GM19043 (cell line): ENCODE results near the gene SLFNL1.

ENCODE experiments used
- ATAC-seq: cut with Tn5 transposase; IDR thresholded peaks from one replicate; pipeline ENCODE4 v1.9.1; 2021; ENCODE audit warnings: low read depth; ENCODE audit not compliant: unreplicated experiment

The SLFNL1 gene

DNA sequence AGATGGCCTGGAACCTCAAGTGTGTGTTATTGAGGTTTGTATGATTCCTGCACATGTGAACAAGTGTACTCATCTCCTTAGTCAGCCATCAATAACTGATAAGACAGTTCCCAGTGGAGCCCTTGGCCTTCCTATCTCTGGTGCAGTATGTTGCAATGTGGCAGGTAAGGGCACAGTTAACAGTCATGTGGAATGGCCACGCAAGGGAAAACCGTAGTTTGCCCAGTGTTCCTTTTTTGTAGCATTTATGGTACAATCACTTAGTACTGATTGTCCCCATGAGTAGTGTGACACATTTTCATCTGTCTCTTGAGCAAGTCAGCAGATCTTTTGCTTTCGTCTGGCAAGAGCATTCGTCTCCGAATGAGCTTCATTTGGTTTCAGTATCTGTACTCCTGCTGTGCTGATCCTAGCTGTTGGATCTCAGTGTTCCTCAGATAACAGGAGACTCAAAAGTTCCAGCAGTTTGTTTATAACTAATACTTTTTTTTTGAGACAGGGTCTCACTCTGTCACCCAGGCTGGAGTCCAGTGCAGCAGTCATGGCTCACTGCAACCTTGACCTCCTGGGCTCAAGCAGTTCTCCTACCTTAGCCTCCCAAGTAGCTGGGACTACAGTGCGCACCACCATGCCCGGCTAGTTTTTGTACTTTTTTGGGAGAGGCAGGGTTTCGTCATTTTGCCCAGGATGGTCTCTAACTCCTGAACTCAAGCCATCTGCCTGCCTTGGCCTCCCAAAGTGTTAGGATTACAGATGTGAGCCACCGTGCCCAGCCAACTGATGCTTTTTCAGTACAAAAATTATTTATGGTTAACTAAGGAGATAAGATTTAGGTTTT, 33.9 kb downstream of the SLFNL1 start:
- ATAC-seq = no peak

- ATAC-seq = no peak
Measured at GRCh38 chr1:40986956-40987355, 34.6 kb downstream of the SLFNL1 start.

DNA sequence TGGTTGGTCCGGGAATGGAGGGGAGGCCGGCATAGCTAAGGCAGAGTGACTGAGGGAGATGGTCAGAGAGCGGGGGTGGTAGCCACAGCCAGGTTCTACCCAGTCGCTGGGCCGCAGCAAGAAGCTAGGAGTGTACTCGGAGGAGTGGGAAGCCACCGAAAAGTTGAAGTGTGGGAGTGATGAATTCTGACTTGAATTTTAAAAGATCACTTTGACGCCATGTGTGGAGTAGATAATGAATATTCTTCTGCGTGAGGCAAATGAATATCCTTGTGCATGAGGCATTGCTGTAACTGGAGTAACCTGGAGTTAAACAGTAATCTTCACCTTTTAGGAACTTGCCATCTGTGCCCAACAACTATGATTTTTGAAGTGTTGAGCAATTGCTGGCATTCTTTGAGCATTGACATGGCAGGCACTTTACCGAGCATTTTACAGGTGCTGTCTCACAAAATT, 35.2 kb downstream of the SLFNL1 start:
- no peak for ATAC-seq

GRCh38 chr1:40985875-40986274, 35.6 kb downstream of the SLFNL1 start:
- ATAC-seq = no peak

GRCh38 chr1:40985161-40985560, 36.4 kb downstream of the SLFNL1 start:
- ATAC-seq = no peak

- ATAC-seq = no peak
Measured at GRCh38 chr1:40984531-40984930, 37.0 kb downstream of the SLFNL1 start.

DNA sequence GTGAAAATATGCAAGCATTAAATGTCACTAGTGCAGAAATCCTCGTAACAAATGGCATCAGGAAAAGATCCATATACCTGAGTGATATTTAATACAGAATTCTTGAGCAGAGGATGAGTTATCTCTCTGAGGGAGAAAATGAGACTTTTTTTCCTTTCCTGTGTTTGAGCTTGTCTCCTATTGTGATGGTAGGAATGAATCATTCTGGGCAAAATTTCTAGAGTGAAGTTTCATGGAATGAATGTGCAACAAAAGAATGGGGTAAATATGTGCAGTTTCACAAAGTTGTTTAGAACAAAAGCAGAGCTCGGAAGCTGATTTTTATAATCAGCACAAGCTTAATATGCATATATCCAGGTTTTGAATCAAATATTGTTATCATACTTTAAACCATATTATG, 37.5 kb downstream of the SLFNL1 start:
- ATAC-seq = no peak

DNA sequence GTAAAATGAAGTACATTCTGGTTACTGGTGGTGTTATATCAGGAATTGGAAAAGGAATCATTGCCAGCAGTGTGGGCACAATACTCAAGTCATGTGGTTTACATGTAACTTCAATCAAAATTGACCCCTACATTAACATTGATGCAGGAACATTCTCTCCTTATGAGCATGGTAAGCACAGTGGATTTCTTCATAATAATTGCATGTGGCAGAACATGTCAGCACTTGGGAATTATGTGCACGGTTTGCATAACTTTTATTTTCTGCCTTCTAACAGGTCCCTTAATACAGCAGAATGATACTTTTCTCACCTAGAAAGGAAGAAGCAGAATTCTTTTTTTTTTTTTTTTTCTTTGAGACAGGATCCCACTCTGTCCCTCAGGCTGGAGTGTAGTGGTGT, 38.2 kb downstream of the SLFNL1 start:
- no peak for ATAC-seq

- ATAC-seq = no peak
Measured at GRCh38 chr1:40982721-40983120, 38.8 kb downstream of the SLFNL1 start.

DNA sequence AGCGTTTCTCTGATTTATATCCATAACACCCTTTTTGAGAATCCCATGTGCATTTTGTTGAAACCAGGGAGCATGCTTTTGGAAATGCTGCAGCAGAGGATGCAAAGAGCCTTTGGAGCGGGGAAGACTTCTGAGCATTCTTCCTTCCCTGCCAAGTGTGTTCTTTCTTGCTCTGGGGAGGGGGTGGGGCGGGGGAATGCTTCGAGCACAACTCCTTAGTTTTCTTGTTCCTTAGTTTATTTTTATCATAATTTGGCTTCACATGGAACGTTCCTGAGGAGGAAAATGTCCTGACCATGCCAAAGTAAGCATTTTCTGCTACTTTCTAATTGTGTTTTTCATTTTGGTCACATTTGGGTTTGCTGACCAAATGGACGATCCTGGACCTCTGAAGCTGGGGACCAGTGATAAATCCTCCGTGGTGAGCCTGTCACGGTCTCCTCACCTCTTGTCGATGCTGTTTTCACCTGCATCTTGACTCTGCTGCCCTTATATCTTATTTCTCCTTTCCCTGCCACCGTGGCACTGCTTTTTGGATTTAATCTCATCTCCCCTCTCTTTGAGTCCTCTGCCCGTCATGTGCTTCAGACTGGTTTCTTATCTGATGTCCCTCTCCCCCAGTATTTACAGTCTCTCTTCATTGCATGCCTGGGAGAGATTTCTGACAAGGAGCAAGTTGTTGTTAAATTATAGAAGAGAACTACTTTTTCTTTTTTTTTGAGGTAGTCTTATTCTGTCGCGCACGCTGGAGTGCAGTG, 39.7 kb downstream of the SLFNL1 start:
- no peak for ATAC-seq

GRCh38 chr1:40980453-40981121, 40.9 kb downstream of the SLFNL1 start:
- peak; percentile 7 for ATAC-seq

GRCh38 chr1:40980068-40980452, 41.5 kb downstream of the SLFNL1 start:
- ATAC-seq = peak; percentile 8

DNA sequence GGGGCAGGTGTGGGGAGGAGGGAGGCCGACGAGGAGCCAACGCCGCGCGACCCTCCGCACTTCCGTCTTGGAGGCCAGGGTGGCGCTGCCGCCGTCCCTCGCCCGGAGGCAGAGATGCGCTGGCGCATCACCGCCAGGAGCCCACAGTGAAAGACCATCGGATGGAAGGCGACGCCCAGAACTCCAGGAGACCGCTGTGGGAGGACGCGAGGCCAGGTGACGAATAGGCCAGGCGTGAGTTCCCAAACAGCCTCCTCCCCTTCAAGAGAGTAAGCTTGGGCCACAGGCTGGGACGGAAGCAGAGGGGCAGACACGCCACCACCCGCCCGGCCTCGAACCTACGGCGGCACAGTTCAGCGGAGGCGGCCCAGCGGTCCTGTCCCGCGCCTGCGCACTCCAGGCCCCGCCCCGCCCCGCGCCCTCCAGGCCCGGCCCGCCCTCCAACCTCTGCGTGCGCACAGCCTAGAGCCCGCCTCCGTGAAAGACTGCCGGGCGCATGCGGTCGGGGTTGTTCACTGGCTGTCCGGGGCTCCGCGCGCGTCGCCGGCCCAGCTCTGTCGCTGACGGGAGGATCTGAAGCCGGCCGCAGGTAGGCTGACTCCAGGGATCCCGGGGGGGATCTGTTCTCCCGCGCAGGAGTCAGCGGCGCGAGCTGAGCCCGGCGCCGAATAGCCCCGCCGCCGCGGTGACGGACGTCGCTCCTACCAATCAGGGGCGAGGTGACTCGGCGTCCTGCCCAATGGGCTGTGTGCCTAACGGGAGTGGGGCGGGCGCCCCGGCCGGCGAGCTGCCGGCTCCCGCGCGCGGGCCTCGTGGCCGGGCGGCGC, 42.1 kb downstream of the SLFNL1 start, which contains the start of gene CTPS1:
TSS of gene CTPS1 (plus strand) at position 456 of the 827 bp plus-strand sequence. CDS start 3,595 bp downstream, outside the sequence.
- ATAC-seq = peak; percentile 86

DNA sequence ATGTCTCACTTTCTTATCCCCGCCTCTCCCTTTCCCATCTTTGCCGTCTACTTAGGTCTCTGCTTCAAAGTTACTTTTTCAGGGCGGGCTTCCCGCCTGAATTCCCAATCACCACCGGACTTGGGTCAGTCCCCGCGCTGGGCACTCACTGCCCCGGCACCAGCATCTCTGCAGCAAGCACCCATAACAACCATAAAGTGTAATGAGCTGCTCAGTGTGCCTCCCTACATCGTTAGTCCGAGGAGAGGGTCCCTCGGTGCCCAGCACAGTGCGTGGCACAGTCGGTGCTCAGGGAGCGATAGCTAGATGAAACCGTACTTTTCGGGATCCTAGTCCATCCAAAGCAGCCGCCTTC, 42.7 kb downstream of the SLFNL1 start:
- no peak for ATAC-seq

GRCh38 chr1:40977716-40978115, 43.8 kb downstream of the SLFNL1 start:
- no peak for ATAC-seq

DNA sequence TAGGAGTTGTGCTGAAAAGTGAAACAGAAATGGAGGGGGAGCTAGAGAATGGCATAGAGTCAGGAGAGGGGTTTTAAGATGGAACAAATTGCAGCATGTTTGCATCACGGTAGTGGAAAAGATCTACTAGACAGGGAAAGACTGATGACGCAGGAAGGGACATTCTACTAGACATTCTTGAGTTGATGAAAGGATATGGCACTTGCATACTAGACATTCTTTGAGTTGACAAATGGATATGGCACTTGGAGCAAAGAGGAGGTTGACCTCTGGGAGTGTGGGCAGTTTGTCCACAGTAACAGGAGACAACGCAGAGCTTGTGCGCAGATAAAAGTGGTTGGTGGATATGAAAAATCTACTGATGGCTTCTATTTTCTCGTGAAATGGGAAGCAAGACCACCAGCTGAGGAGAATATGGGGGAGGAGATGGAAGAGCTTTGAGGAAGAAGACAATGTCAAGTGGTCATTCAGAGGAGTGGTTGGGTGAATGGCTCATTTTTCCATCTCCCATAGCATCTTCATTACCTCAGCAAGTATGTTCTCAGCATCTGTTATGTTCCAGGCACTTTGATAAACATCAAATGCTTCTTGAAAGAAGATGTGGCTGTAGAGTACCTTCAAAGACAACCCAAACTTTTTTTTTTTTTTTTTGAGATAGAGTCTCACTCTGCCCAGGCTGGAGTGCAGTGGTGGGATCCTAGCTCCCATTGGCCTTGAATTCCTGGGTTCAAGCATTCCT, 44.4 kb downstream of the SLFNL1 start:
- no peak for ATAC-seq

GRCh38 chr1:40974945-40975344, 46.6 kb downstream of the SLFNL1 start:
- ATAC-seq = no peak

- ATAC-seq = no peak
Measured at GRCh38 chr1:40973912-40974311, 47.6 kb downstream of the SLFNL1 start.

GRCh38 chr1:40971966-40972365, 49.6 kb downstream of the SLFNL1 start:
- no peak for ATAC-seq

GRCh38 chr1:40969445-40969844, 52.1 kb downstream of the SLFNL1 start:
- ATAC-seq = no peak
